Measurements from ENCODE around the gene SEC24D.
"Not testable (repeated sequence)": the region's sequence is repeated elsewhere in the genome, so short reads cannot be mapped to it uniquely, and the experiment has no call there.

Gene SEC24D, protein sequence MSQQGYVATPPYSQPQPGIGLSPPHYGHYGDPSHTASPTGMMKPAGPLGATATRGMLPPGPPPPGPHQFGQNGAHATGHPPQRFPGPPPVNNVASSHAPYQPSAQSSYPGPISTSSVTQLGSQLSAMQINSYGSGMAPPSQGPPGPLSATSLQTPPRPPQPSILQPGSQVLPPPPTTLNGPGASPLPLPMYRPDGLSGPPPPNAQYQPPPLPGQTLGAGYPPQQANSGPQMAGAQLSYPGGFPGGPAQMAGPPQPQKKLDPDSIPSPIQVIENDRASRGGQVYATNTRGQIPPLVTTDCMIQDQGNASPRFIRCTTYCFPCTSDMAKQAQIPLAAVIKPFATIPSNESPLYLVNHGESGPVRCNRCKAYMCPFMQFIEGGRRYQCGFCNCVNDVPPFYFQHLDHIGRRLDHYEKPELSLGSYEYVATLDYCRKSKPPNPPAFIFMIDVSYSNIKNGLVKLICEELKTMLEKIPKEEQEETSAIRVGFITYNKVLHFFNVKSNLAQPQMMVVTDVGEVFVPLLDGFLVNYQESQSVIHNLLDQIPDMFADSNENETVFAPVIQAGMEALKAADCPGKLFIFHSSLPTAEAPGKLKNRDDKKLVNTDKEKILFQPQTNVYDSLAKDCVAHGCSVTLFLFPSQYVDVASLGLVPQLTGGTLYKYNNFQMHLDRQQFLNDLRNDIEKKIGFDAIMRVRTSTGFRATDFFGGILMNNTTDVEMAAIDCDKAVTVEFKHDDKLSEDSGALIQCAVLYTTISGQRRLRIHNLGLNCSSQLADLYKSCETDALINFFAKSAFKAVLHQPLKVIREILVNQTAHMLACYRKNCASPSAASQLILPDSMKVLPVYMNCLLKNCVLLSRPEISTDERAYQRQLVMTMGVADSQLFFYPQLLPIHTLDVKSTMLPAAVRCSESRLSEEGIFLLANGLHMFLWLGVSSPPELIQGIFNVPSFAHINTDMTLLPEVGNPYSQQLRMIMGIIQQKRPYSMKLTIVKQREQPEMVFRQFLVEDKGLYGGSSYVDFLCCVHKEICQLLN
- 36.2 to 67.8 reads per million in 2 experiments for total RNA-seq

DNA sequence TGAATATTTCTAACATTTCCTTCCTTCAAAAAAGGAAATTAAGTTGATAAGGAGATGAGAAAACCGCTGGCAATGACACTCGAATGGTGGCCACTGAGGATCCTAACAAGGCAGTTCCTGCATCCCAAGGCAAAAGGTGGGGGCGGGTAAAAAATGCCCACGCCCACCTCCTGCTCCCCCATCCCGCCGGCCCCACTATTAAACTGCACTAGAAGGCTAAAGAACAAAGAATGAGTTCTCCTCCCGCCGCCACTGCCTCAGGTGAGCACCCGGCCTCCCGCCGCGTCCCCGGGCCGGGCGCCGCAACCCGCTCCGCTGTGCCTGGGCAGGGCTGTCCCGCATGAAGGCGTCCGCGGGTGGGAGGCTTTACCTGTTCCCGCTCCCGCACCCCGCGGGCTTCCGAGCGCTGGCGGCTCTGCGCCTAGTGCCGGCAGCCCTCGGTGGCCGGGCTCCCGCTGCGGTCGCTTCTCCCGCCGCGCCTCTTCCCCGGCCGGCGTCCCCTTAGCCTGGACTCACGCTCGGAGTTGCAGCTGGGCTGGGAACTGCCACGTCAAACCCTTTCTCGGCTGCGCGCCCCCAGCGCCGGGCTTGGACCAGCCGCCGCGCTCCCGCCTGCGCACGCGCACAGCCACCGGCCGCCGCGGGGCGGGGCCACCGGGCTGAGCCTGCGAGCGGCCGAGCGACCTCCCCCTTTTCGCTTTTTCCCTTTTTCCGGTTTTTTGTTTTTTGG lies at the start of gene SEC24D:
Gene SEC24D, minus strand, starts transcription at position 556 of the 730 bp plus-strand sequence. CDS start 2,430 bp downstream, outside the sequence.
- DNase-seq (ENCODE audit: low read depth): peak; percentile 75

DNA sequence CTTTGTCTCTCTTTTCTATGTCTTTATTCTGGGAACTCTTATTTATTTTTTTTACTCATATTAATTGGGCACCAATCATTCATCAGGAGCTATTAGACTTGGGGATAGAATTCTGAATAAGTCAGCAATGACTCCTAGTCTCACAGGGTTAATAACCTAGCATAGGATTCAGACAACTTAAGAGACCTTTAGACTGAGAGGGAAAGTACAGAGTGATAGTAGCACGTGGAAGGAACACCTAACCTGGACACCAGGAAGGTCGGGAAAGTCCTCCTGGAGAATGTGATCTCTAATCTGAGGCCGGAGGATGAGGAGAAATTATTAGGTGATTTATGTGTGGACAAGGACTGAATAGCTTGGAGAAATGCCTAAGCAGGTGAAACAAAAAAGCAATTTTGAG lies 48.8 kb upstream of the SEC24D start:
- no peak for DNase-seq (ENCODE audit: low read depth)

DNA sequence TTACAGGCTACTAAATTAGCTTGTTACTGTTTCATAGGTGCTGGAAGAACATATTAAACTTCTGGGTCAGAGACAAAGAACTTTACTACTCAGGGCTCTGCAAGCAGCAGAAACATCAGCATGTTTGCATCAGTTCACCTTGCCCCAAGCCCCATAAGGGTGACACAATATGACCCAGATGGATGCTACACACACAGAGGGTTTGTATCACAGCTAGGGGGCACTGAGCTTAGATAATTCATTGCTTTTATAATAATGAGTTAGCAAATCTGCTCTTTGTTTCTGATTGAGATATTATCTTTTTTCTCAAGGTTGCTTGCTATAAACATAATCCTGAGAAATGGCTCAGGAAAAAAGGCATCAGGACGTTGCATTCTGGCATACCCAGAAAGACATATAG lies 47.9 kb upstream of the SEC24D start:
- DNase-seq (ENCODE audit: low read depth): no peak

DNA sequence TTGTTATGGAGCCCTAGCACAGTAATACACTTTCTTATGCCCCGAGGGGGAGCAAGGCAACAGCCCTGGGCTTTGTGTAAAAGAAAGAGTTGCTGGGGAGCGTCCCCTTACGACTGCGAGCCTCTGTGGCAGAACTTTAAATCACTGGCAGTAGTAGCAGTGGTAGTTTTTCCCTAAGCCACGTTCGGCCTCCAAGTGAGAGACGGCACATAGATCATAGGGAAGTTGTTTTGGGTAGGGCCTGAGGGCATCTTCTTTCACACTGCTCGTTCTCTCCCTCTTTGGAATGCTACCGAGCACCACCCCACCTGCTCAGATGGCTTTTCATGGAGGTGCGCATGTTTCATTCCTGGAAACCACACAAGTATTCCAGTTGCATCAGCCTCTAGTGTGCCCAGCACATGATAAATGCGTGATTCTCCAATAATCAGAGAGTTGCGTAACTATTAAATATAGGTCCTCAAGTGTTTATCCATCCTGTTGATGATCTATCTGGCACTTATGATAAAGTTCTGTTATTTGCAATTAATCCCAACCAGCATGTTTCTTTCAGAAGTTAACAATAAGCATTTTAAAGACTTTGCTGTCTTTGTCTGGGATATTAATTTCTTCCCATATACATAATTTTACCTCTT lies 45.7 kb upstream of the SEC24D start:
- no peak for DNase-seq (ENCODE audit: low read depth)

DNA sequence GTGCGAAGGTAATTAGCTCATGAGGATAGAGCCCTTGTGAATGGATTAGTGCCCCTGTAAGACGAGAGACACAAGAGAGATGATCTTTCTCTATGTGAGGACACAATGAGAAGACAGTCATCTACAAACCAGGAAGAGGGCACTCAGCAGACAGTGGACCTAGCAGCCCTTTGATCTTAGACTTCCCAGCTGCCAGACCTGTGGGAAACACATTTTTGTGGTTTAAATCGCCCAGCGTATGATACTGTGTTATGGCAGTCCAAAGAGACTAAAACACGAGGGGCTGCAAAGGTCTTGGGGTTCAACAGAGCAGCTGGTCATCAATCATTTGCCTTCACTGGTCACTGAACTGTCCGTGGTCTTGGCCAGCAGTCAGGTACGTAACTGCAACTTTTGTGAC lies 43.5 kb upstream of the SEC24D start:
- DNase-seq (ENCODE audit: low read depth): no peak

DNA sequence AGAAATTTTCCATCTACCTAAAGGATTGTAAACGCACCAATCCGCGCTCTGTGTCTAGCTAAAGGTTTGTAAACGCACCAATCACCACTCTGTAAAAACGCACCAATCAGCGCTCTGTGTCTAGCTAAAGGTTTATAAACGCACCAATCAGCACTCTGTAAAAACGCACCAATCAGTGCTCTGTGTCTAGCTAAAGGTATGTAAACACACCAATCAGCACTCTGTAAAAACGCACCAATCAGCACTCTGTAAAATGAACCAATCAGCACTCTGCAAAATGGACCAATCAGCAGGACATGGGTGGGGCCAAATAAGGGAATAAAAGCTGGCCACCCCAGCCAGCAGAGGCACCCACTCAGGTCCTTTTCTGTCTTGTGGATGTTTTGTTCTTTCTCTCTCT lies 42.6 kb upstream of the SEC24D start:
- not testable (repeated sequence) for DNase-seq (ENCODE audit: low read depth)

DNA sequence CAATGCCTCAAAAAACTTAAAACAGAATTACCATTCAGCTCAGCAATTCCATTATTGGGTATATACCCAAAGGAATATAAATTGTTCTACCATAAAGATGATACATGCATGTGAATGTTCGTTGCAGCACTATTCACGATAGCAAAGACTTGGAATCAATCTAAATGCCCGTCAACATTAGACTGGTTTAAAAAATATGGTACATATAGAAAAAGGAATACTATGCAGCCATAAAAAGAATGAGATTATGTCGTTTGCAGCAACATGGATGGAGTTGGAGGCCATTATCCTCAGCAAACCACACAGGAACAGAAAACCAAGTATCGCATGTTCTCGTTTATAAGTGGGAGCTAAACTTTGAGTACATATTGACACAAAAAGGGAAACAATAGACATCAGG lies 41.9 kb upstream of the SEC24D start:
- DNase-seq (ENCODE audit: low read depth): no peak

DNA sequence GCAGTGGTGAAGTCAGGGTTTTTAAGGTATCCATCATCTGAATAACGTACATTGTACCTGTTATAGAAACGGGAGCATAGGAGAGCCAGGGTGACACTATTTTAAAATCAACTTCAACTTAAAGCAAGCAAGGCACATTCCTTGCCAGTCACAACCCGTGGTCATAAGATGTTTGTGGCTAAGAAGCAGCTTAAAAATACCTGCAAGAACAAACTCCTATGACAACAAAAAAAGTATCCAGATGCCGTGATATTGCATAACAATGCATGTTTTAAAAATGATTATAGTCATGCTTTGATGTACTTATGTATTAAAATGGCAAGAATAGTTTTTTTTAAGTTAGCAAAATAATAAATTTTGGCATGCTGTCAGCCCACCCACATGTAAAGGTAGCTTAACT lies 36.3 kb upstream of the SEC24D start:
- DNase-seq (ENCODE audit: low read depth): no peak

DNA sequence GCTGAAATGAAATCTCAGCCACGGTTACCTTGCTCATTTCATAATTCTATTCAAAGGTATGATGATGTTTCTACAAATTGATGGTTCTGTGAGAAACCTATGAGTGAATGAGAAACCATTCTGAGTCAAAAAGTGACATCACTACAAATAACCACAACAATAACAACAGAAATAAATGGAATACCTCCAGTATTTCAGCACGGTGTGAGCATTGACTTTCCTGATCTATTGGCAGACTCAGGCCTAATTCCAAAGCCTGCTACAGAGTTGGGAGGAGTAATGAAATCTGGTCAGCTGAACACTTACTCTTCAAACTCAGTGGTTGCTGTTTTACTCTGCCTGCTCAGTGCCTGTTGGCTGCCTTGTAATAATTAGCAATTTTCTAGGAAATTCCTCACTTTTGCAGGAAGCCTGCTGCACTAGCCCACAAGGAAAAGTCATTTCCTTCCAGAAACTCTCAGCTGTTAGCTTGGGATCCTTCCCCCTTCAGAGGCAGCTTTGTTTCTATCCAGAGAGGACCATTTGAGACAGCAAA lies 33.9 kb upstream of the SEC24D start:
- DNase-seq (ENCODE audit: low read depth): no peak

DNA sequence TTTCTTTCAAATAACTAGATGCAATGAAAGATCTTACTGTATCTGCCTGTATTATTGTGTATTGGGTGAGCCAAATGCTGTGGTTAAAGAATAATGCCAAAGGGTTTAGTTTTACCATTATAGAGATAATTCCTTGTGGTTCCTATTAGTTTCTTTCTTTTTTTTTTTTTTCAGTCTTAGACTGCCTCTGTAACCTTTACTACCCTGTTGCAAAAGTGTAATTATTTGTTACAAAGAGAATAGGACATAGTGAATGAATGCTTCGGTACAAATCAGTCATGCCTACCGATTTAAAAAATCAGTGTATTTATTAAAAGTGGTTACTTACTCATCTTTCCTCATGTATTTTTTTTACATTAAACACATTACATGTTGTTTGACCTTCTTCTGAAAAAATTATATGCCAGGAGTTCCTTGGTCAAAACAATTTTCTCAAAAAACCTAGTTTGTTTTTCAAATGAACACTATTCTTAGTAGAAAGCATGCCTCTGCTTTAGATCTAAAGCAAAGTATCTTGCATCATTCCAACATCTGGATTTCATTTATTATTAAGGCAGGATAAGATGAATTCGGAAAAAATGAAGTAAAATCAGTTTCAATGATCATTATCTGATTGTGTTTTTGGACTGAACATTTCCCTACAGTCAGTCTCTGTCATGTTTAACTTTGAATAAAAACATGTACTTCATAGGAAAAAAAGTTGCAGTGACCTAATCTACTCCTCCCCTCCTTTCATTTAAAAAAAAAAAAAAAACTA lies 31.6 kb upstream of the SEC24D start:
- no peak for DNase-seq (ENCODE audit: low read depth)

DNA sequence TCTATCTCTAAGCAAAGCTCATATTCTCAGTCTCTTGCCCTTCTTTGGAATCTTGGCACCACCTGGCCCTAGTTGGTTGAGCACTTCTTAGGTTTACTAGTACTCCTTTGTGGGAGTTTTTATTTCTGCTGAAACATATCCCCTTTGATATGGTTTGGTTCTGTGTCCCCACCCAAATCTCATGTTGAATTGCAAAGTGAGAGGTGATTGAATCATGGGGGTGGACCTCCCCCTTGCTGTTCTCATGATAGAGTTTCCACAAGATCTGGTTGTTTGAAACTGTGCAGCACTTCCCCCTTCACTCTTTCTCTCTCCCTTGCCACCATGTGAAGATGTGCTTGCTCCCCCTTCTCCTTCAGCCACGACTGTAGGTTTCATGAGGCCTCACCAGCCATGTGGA lies 30.5 kb upstream of the SEC24D start:
- DNase-seq (ENCODE audit: low read depth): no peak

DNA sequence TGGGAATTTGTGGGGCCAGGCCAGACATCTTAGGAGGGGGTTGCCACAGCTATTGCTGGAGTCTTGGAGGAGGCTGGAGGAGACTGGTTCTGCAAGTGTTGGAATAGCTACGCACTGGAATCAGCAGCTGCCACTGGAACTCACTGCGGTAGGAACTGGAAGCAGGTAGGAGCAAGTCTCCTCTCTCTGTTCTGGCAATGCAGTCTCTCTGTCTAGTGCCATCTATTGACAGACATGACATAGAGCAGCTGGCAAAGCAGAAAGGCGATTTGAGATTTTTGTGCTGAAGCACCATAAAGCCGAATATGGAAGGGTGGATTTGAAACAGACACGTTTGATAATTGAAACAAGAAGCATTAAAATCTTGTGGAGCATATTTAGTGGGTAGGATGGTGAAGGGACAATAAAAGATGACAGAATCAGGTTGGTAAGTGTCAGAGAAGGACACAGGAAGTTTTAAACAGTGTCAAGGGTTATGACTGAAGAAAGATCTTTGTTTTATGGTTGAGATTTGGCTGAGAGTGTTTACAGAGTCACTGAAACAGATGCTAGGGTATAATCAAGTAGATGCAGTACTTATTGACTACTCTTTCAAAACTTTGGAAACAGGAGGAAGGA lies 29.3 kb upstream of the SEC24D start:
- DNase-seq (ENCODE audit: low read depth): no peak

DNA sequence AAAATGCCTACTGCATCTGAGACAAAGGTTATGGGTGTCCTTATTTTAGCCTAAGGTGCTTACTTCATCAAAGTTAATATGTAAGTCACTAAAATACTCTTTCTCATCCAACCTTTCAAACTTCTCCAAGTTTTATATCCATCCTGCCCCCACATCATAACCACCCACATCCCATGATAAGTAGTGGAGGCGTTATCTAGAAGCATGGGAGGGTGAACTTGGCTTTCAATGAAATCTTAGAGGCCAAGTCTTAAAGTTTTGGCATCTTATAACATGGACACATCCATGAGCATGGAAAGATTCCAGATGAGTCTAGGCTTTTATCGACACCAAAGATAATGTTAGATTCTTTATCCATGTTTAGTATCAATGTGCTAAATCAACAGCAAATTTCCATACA lies 22.9 kb upstream of the SEC24D start:
- DNase-seq (ENCODE audit: low read depth): no peak

DNA sequence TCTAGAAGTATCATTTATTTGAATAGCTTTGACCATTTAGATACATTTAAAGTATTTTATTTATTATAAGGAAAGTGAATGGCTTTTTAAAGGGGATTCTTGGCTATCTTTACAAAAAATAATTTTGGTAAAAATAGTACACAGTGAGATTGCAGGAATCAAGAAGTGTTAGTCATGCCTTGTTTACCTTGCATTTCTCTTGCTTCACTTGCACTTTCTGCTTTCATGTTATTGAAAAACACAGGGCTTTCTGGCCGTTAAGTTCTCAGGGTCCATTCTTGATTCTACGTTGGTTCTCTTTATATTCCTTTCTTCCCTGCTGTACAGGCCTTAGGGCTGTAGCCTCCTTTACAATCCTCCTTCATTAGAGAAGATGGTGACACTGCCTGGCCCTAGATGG lies 21.8 kb upstream of the SEC24D start:
- no peak for DNase-seq (ENCODE audit: low read depth)

DNA sequence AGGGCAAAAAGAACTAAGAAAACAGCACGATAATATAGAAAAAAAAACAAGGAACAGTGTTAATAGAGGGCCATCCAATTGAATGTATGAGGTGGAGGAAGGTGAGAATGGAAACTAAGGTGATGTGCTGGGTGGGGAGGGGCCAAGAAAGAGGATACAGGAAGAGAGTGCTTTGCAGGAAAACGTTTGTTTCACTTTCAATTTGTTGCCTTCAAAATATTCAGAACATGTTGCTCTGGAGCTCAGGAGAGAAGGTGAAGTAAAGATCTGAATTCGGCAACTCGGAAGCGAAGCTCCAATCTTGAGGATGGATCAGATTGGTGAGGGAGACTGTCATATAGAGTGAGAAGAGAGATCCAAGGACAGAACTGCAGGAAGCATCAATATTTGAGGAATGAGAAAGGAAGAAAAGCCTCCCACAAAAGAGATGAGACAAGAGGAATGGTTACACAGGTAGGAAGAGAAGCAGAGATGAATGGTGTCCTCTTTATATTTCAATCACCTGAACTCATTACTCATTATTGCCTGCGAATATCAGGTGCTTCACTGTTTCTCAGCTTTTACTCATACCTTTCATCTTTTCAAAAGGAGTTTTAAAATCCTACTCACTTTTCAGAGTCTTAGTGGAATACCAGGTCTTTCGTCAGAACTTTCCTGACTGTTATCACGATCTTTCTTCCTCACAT lies 14.7 kb upstream of the SEC24D start:
- peak; percentile 18 for DNase-seq (ENCODE audit: low read depth)

DNA sequence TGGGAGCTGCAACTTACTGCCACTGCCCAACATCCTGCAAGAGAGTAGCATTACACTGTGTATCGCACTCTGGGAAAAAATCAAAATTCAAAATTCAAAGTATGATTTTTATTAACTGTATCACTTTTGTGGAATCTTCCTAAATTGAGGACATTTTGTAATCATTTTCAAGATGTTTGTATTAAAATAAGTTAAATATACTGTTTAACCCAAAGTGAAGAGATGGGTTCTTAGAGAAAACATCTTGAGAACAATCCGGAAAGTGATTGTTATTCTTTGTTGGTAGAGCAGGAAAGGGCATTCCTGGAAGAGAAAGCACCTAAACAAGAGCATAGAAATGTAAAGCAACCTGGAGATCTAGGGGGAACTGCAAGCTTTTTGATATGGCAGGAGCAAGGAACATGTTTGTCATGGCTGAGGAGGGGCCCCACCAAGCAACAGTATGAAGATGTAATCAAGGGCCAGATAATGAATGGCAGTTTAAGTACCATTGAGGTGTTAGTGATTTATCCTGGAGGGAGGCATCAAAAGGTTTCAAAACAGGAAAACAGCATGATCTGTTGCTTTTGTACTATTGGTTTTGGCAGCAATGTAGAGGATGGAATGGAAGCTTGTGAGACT lies 14.1 kb upstream of the SEC24D start:
- no peak for DNase-seq (ENCODE audit: low read depth)

DNA sequence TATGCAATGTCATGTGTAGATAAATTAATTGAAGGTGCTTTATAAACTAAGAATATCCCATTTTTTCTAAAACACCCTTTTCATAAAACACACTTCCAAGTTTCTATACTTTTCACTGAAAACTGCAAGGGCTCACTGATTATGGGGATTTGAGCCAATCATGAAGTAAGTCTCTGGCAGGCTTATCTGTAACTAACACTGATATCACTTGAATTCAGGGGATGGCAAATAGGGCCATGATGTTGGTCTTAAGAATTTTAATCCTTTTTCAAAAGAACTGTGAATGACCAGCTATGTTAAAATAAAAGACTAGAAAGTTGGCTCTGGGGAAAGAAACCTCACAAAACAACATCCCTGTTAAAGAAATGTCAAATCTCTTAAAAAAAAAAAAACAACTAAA lies 13.0 kb upstream of the SEC24D start:
- DNase-seq (ENCODE audit: low read depth): no peak

DNA sequence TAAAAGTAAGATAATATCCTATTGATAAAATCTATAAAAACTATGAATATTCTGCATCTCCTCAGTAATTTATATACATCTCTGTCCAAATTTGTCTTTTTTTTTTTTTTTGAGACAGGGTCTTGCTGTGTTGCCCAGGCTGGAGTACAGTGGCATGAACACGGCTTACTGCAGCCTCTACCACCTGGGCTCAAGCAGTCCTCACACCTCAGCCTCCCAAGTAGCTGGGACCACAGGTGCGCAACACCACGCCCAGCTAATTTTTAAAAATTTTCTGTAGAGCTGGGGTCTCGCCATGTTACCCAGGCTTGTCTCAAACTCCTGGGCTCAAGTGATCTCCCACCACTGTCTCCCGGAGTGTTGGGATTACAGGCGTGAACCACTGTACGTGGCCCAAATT lies 12.3 kb upstream of the SEC24D start:
- DNase-seq (ENCODE audit: low read depth): no peak

DNA sequence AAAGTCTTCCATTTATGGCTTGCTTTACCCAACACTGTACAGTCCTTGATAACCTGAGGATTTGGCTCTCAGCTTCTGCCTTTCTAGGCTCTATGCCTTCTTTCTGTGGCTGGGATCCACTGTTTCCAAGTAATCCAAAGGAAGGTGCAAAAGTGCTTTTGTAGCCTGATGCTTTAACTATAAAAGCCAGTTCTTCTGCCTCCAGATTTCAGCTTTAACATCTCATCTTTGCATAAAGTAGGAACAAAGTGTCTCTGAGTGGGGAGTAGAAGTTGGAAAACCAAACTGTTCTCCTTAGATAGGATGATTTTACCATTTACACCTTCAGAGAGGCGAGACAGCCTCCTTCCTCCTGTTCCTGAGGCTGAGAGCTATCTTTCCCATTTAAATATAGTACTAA lies 11.1 kb upstream of the SEC24D start:
- DNase-seq (ENCODE audit: low read depth): no peak
